NCI-H2227 (cell line): ENCODE results near the gene FCRL2.

Experiments used
- DNase-seq: peaks from one replicate; lab custom pipeline; 2025; ENCODE audit not compliant: unreplicated experiment; lab: John Stamatoyannopoulos, UW

FCRL2 gene, protein sequence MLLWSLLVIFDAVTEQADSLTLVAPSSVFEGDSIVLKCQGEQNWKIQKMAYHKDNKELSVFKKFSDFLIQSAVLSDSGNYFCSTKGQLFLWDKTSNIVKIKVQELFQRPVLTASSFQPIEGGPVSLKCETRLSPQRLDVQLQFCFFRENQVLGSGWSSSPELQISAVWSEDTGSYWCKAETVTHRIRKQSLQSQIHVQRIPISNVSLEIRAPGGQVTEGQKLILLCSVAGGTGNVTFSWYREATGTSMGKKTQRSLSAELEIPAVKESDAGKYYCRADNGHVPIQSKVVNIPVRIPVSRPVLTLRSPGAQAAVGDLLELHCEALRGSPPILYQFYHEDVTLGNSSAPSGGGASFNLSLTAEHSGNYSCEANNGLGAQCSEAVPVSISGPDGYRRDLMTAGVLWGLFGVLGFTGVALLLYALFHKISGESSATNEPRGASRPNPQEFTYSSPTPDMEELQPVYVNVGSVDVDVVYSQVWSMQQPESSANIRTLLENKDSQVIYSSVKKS

DNA sequence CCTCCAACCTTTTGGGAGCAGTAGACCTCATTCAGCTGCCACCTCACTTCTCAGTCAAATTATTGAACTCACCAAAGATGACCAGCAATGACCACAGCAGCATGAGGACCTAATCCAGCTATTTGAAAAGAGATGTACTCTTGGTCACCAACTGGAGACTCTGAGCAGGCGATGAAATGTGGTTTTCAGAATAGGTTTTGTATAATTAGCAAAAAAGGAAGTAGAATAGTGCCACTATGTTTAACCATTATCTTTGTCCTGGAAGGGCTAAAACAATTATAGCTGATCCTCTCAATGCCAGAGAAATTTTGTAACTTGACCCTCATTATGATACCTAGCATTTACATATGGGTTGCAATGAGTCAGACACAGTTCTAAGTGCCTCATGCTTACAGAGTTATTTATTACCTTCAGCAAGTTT is at the start of gene FCRL2:
FCRL2 (minus strand) TSS at position 162 of the 421 bp plus-strand sequence; CDS start at position 103, 59 bp downstream.
- no peak for DNase-seq

DNA sequence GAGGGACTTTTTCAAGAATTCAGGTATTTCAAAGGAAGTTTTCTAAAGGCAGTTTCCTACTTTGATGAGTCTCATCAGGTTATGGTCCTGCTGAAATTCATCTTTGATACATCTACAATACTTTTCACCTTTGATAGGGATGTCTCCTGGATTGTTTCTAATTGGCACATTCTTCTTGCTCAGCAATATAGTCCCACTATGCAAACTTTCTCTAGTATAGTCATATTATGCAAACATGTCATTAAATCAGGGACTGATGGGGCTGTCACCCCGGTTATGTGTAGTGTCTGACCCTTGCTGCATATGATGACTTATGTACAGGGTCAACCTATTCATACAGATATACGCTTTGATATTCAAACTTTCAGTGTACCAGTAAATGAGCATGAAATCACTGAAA is 43.4 kb upstream of the FCRL2 start:
- no peak for DNase-seq

DNA sequence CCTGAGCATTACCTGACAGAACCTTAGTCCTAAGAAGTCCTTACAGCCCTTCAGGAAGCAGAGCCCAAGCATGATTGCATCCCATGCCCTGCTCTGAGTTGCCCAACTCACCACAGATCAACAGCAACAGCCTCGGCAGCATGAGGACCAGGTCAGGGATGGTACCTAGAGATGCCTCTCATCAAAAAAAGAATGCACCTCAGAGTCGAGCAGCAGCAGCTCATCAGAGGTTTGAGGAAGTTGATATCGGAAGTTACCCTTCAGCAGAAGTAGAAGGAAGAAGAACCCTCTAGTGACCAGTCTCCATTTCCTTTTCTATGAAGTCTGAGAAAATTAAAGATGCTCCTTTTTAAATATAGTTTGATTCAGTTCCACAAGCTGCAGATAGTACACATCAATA is 43.0 kb upstream of the FCRL2 start, which contains the start of gene FCRL1:
FCRL1 (minus strand) TSS at position 225 of the 400 bp plus-strand sequence; CDS start at position 142, 83 bp downstream.
- DNase-seq = no peak

DNA sequence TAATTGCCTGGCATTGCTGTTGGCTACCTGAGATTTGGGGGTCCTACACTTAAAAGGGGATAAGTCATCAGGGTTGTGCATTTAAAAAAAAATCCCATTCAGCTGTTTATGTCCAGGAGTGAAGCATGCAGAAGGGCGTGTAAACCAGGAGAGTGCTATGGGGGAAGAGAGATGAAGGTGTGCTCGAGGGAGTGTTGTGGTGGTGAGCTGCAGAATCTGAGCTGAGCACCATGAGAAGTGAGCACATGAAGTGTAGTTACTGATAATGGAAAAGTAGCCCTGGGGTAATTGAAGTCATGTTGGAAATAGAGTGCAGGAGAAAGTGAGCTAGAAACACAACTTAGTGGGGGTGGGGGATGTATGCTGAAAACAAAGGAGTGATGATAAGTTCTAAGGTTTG is 42.3 kb upstream of the FCRL2 start:
- no peak for DNase-seq

DNA sequence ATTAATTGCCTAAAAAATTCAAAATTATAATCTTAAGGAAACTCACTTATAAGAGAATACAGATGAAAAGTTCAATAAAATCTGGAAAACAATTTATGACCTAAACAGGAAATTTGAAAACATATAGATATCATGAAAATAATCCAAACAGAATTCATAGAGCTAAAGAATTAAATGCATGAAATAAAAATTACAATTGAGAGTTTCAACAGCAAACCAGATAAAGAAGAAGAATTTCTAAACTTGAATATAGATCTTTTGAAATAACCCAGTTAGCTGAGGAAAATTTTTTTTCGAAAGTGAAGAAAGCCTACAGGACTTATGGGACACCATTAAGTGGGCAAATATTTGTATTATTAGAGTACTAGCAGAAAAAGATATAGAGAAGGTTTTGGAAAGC is 36.3 kb upstream of the FCRL2 start:
- DNase-seq = no peak

DNA sequence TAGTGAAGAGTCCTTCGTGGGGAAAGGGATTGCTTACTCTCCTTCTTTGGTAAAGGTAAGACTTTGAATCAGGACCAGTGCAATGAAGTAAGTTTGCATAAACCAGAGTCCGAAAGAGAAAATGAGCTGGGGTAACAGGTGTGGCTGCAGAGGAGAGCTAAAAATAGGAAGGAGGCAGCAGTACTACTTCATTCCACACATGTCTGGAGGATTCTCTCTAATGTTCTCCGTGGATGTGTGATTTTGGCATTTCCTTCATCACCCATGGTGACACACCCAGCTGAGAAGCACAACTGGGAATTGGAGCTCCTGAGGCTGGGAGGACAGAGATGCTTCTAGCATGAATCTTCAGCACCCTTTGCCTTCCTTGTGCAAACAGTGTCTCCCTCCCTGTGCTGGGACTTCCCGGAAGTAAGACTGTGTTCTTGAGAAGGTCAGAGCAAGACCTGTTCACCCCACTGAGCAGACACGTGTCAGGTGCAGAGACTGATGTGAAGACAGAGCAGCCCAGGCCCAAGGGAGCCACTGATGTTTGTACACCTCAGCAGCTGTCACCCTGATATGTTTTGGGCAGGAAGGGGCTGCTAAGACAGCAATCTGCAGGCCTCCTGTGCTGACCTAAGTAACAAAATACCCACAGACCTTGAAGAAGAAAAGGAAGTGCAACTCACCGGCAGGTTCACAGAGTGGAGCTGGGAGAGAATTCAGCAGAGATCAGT is 29.7 kb upstream of the FCRL2 start:
- DNase-seq = no peak

DNA sequence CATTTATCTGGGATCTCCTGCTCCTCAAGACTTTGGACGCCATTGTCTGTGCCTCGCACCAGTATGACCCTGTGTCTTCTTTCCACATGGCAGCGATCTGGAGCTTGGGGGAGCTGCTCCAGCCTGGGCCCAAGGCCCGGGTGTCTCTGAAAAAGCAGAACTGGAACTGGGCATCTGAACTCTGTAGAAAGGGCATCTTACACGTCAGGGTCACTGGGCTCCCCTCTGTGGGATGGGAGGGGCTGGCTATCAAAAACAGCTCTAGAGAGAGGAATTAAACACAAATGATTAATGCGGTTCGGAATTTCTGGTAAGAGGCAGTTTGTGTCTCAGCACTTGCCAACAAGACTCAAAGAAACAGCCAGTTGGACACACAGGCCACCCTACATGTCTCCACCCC is 26.9 kb upstream of the FCRL2 start:
- no peak for DNase-seq

DNA sequence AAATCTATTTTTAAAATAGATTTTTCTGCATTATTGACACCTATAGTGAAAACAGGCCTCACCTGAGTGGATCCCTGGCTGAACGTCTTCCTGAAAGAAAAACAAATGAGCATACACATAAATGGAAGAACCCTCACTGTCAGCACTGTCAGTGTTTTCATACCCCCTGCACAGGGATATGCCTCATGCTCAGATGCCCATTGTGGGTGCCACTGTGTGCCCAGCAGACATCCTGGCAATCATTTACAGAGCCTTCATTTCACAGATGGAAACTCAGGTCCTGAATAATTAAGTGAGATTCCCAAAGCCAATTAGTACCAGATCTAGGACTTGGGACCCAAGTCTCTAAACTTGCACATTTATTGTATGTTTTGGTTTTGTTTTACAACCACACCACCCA is 23.1 kb upstream of the FCRL2 start:
- no peak for DNase-seq

DNA sequence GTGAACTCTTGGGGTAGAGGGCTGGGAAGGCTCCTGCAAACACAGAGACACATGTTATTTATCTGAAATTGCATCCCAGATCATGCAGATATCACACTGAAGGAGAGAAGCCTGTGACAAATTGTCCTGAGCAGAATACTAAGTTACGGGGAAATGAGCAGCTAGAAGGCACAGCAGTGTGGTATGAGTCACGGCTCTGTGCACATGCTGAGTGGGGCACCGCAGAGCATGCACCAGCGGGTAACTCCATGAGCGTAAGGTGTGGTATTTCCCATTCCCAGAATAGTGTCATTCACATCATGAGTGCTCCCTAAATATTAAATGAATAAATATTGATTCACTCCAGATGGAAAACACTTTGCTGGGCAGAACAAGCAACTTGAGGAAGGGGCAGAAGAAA is 21.3 kb upstream of the FCRL2 start:
- DNase-seq = no peak

DNA sequence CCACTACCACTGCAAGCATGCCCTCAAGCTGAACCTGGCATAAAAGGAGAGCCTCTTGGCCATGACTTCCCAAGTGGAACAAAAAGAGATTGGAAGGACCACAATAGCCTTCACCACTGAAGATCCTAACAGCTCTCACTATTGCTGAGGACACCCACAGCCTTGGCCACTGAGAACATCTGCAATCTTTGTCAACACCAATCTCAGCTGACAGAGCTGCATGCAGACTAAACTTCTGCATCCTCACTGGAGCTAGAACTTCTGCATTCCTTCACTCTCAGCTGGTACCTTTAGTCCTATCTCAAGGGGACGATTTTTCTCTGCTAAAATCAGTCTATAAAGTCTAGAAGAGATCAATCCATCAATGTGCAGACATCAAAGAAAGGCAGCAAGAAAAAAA is 8.3 kb upstream of the FCRL2 start:
- DNase-seq = no peak

DNA sequence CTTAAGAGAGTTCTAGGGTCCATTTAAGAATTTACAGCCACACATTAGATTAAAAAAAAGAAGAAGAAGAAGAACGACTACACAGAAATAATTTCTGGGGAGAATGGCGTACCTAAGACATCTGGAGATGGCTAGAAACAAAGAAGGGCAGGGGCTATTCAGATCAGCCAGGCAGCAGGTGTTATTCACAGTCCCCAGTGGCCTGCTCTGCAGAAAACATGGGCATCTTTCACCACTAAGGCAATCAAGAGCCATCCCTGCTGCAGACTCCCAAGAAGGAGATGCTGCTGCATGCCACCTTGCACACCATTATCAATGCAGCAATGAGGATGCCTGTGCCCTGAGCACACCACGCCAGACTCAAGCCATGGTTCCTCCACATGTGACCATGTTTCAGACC is 7.9 kb upstream of the FCRL2 start:
- no peak for DNase-seq

DNA sequence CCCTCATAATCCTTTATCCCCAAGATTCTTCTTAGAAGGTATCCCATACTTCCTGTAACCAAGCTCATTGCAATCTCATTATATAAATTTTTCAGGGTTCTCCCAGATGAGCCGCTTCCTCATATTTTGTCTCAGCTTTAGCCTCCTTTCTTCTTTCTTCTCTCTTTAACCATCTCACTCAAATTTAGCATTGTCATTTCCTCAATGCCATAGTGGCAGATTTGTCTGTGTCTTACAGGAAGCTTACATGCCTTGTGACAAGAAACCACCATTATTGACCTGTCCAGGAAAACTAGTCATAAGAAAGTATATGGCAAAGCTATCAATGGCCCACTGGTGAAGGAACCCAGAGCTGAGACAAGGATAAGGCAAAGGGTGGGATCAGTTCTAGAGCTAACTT is 6.0 kb upstream of the FCRL2 start:
- DNase-seq = no peak

DNA sequence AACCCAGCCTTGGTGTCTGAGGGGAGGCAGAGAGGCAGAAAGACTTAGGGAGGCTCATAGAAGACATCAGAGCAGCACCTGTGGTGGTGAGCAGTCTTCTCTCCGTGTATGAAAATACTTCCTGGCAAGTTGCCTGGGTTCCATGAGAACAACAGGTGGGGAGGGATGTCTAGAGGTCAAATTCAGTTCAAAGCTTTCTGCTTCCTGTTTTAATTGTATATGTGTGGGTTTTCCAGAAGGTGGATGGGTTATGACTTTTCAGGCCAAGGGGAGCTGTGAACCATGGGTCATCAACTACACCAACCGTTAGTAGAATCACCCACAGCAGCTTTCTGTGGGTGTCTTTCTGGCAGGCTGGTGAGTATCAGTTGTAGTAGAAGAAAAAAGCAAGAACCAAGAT is 4.1 kb upstream of the FCRL2 start:
- DNase-seq = no peak

DNA sequence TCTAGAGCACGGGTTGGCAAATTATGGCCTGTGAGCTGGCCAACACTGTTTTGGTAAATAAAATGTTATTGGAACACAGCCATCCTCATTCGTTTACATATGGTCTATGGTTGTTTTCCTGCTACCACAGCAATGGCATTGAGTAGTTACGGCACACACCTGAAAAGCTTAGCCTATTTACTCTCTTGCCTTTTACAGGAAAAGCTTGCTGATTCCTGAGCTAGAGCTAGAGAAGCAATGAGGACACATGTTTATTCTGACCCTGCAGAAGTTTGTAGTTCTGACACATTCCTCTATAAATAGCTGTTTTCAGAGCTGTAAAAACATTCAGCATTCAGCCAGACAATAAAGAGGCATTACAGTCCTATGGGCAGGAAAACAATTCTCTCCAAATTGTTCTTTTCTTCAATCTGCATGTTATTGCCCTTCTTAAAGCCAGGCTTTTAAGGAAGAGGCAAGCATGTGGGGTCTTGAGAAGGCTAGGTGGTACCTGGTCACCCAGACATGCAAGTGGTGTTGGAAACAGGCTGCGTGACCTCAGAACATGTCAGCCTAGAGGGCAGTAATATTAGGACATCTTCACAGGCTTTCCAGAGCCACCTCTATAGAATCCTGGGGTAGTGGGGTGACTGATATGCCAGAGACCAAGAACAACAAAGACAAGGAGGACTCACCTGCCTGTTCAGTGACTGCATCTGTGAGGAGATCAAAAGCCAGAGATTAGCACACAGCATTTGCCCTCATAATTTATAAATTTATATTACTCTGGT is 1.6 kb downstream of the FCRL2 start:
- DNase-seq = no peak

DNA sequence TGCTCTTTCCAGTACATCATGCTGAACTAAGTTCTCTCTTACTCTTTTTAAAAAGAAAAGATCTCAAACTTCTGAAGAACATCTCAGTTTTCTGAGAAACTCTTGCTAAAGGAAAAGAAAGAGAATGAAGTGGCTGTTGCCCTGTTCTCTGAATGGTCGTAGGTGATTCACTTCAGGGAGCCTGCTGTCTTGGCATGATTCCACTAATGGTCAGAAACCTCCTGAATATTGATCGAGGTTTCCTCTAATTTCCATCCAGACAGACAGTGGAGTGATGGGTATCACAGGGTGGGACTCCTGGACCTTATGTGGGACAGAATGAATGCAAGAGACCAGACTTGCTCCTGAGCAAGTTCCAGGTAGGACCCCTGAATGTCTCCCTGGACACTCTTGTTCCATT is 2.5 kb downstream of the FCRL2 start:
- DNase-seq = no peak

DNA sequence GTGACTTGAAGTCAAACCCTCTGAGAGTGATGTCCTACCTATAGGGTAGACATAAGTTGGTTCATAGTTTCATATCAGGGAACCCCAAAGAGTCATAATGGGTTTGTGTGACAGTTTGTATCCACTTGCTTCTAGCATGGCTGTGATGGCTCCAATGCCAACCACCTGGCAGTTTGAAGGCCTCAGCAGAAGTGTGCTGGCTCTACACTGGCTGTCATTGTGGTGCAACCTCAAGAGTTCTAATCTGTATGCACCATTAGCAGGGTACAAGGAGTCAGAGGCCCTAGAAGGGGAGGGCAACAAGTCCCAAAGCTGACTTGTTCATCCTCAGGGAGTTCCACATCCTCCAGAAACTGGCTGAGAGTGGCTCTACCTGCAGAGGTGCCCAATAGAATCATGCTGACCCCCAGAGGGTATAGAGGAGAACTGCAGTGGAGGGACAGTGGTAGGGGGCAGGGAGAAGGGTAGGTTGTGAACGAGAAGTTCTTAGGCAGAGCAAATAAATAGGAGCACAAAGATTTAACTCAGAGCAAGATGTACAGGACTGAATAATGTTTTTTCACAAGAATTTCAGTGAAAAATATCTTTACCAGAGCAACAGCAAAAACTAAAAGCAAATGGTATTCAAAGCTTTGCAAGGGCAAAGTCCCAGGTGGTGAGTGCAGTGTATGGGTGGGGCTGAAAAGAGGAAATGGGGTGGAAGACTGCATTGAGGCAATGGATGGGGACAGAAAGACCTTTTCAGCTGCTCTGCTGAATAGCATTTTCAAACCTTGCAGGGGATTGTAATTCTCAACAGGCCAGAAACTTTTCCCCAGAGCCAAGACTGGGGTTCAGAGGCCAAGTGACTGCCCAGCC is 3.2 kb downstream of the FCRL2 start:
- no peak for DNase-seq

DNA sequence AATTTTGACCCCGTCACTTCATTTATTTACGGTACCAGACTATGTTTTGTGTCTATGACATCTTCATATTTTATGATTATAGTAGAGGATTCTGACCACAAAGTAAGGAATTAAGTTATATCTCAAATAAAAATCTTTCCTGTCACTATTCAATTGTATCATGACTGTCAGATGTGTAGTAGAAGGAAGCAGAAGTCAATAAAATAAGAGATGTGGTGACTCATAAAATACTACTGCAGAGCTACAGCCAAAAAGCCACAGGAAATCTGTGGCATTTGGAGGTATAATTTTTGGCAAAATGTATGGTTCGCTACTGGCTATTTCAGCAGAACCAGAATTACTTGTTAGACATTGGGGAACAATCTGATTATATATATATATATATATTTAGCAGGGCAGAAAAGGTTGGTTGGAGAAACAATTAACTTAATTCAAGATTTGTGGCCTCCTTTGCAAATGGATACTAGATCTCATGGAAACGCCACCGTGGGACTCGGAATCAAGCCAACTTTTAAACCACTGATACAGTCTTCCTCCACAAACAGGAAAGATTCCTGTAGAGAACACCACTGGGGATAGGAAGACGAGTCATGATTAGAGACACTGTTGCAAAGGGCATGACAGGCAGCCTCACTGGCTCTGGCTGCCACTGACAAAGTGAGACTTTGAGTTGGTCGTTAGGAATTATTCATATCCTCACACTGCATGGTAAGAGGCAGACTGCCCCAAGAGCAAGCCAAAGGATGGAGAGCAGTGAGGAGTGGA is 5.1 kb downstream of the FCRL2 start:
- DNase-seq = no peak

DNA sequence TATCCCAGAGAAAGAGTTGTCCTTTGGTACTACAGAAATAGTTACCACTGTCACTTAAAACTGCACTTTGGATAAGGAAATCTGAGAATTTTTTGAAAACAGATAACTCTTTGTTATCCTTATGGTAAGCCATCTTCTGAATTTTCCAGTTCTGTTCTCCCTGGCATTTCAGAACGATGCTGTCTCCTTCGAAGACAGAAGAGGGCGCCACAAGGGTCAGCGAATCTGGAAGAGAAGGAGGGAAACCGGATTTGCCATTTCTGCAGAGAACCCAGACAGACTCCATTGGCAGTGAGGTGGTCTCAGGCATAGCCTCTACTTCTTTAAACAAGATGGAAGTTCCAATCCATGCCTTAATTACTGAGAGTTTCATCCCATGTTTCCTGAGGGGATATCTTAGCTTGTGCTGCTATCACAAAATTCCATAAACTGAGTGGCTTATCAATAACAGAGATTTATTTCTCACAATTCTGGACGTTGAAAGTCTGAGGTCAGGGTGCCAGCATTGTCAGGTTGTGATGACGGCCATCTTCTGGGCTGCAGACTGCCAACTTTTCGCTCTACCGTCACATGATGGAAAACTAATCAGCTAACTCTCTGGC is 6.4 kb downstream of the FCRL2 start:
- DNase-seq = no peak

DNA sequence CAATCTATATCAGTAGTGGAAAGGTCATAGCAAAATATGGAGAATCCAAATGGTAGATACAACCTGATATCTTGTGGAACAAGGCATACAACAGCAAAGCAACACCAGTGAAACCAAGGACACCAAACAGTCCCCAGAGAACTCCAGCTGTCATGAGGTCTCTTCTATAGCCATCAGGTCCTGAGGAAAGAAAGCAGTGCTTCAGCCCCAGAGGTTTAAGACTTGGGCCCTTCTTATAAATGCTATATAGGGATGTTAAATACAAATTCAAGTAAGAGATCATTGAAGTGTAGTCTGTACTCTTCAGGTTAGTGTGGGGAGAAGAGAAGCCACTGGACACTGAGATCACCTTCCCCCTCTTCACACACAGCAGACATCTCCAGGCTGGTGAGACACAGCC is 10.1 kb downstream of the FCRL2 start:
- no peak for DNase-seq
